ENCODE measurements around the gene CD53. TPM values are rescaled to one million over a fixed set of nuclear protein-coding genes. Genes with fewer than 3 reads are reported as not detected.

The CD53 gene
- total and polyA plus RNA-seq, 9 of the 15 experiments (the other 6 are each of a cell fraction or from before 2014, with no cell fraction given) = 63.5 to 220 (median 131) TPM

DNA sequence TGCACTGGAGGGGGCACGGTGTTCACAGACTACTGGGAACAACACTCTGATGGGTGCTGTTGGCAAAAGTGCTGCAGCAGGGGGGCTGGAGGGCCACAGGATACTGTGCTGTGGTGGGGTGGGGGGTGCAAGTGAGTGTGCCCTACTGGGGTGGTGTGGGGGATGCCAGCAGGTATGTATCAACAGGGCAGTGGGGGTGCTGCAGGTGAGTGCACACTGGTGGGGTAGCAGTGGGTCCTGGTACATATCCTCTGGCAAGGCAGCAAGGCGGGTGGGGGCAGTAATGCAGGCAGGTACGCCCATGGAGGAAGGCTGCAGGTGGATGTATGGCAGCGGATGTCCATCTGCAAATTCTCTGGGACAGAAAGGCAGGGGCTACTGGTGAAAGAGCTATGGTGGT, 48.8 kb upstream of the CD53 start:
- DNase-seq (ENCODE audit: extremely low read depth in 1 of 4, low spot score in 3 of 4) (no peak), FAIRE-seq (no peak), ATAC-seq (no peak)
- H3K9me3 ChIP-seq (replicated peaks; ENCODE audit: control insufficient read depth, insufficient read depth, low read depth, low read length) = no peaks in the 10 kb centered on the region
- no peaks in the 10 kb centered on the region for H3K36me3 ChIP-seq (ENCODE audit: control insufficient read depth, insufficient read depth, low read length)
- 0% methylated on average over 4 of the region's 4 CpGs for WGBS (ENCODE audit: insufficient coverage, low coverage, missing lambda C conversion rate)
- intact Hi-C loops (cut with micrococcal nuclease) = no loop called here
- H3K4me2 ChIP-seq (ENCODE audit: insufficient read depth, low read length) = no peak overlapping the region
- H3K4me1 ChIP-seq (replicated peaks in 1 of 2; ENCODE audit: control insufficient read depth in 2 of 2, insufficient read depth in 2 of 2, low read length in 2 of 2) = no peaks in the 10 kb centered on the region
- ChIA-PET CTCF (ENCODE audit: low intra/inter-chr PET ratio) (no interaction called here), POLR2A (interaction anchor here (0.5 to 0.6 kb wide), 3 partner anchors 9 to 1049 kb away, joined by 3 to 5 read pairs (median 3); no protein-coding TSS in a partner anchor)
- no peak overlapping the region for H3K9ac ChIP-seq (ENCODE audit: insufficient read depth in 1 of 2, low read depth in 2 of 2, low read length in 2 of 2)
- no peaks in the 10 kb centered on the region for H4K20me1 ChIP-seq (replicated peaks; ENCODE audit: control insufficient read depth, insufficient read depth, low read length)
- peaks cover 0 to 8% of the 10 kb centered on the region in 2 experiments; a peak in 2 of 5 replicates for H3K27me3 ChIP-seq (ENCODE audit: control insufficient read depth in 2 of 2, insufficient read depth in 2 of 2, low read length in 2 of 2)
- no peak overlapping the region for H3K4me3 ChIP-seq
- in situ Hi-C loops (cut with MboI) = no loop called here
- BruUV-seq (replicated peaks) = no TSS peak
- H3K9me1 ChIP-seq (ENCODE audit: control insufficient read depth, insufficient read depth, low read length) = no peaks in the 10 kb centered on the region
- no peak overlapping the region for H3K27ac ChIP-seq (ENCODE audit: extremely low read depth, low read depth, low read length)
- H3K79me2 ChIP-seq (ENCODE audit: control insufficient read depth, insufficient read depth, low read length) = no peaks in the 10 kb centered on the region
- H2AFZ ChIP-seq (ENCODE audit: low read depth, low read length) = no peak overlapping the region
- TF ChIP-seq ZNF232 (CRISPR knock-in tag; IDR thresholded peaks at IDR 0.05) (no peak), ADNP (tag; IDR thresholded peaks at IDR 0.05) (no peak), ELF2 (CRISPR knock-in tag; IDR thresholded peaks at IDR 0.05) (no peak), BRD9 (IDR thresholded peaks at IDR 0.05; ENCODE audit: low read depth, partially characterized antibody) (no peak), SIN3B (IDR thresholded peaks at IDR 0.05; ENCODE audit: low read depth) (no peak), MAZ (CRISPR knock-in tag; conservative IDR thresholded peaks at IDR 0.05 in 1 of 2, IDR thresholded peaks at IDR 0.05 in 1 of 2) (no peak), MEF2D (tag; conservative IDR thresholded peaks at IDR 0.05; ENCODE audit: low read depth) (no peak), ATF7 (IDR thresholded peaks at IDR 0.05) (no peak), RFX1 (IDR thresholded peaks at IDR 0.05) (no peak), HDAC1 (IDR thresholded peaks at IDR 0.05) (no peak), FOXP1 (CRISPR knock-in tag; IDR thresholded peaks at IDR 0.05) (no peak), ERF (CRISPR knock-in tag; IDR thresholded peaks at IDR 0.05) (no peak), DIDO1 (tag; IDR thresholded peaks at IDR 0.05; ENCODE audit: low read depth) (no peak), KLF1 (tag; IDR thresholded peaks at IDR 0.05) (no peak), NR2C2 (CRISPR knock-in tag; IDR thresholded peaks at IDR 0.05) (no peak), NR2C2 (tag; IDR thresholded peaks at IDR 0.05) (no peak)
- TF ChIP-seq, protein P1, sequence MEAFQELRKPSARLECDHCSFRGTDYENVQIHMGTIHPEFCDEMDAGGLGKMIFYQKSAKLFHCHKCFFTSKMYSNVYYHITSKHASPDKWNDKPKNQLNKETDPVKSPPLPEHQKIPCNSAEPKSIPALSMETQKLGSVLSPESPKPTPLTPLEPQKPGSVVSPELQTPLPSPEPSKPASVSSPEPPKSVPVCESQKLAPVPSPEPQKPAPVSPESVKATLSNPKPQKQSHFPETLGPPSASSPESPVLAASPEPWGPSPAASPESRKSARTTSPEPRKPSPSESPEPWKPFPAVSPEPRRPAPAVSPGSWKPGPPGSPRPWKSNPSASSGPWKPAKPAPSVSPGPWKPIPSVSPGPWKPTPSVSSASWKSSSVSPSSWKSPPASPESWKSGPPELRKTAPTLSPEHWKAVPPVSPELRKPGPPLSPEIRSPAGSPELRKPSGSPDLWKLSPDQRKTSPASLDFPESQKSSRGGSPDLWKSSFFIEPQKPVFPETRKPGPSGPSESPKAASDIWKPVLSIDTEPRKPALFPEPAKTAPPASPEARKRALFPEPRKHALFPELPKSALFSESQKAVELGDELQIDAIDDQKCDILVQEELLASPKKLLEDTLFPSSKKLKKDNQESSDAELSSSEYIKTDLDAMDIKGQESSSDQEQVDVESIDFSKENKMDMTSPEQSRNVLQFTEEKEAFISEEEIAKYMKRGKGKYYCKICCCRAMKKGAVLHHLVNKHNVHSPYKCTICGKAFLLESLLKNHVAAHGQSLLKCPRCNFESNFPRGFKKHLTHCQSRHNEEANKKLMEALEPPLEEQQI (IDR thresholded peaks at IDR 0.05) = no peak
- TF ChIP-seq, protein P2, sequence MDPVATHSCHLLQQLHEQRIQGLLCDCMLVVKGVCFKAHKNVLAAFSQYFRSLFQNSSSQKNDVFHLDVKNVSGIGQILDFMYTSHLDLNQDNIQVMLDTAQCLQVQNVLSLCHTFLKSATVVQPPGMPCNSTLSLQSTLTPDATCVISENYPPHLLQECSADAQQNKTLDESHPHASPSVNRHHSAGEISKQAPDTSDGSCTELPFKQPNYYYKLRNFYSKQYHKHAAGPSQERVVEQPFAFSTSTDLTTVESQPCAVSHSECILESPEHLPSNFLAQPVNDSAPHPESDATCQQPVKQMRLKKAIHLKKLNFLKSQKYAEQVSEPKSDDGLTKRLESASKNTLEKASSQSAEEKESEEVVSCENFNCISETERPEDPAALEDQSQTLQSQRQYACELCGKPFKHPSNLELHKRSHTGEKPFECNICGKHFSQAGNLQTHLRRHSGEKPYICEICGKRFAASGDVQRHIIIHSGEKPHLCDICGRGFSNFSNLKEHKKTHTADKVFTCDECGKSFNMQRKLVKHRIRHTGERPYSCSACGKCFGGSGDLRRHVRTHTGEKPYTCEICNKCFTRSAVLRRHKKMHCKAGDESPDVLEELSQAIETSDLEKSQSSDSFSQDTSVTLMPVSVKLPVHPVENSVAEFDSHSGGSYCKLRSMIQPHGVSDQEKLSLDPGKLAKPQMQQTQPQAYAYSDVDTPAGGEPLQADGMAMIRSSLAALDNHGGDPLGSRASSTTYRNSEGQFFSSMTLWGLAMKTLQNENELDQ (CRISPR knock-in tag; IDR thresholded peaks at IDR 0.05; ENCODE audit: borderline replicate concordance) = no peak

Measured in K562 (cell line).